Suppressor macrophage (primary cell): ENCODE measurements around the gene ETFBKMT.
"Not testable (repeated sequence)": the region's sequence is repeated elsewhere in the genome, so short reads cannot be mapped to it uniquely, and the experiment has no call there.

Experiments used
- DNase-seq, 4 experiments: peaks; one replicate each; pipeline ENCODE4 v3.0.0-alpha.2; 2020 to 2022

ETFBKMT gene

GRCh38 chr12:31658471-31659086 is 909 bp upstream of the ETFBKMT start:
- DNase-seq, result no peak

GRCh38 chr12:31662176-31662849 is 2.8 kb downstream of the ETFBKMT start:
- no peak for DNase-seq

GRCh38 chr12:31663576-31663975 is 4.1 kb downstream of the ETFBKMT start:
- DNase-seq, result no peak

- DNase-seq, result no peak
Observed at GRCh38 chr12:31664038-31664437, 4.5 kb downstream of the ETFBKMT start.

DNA sequence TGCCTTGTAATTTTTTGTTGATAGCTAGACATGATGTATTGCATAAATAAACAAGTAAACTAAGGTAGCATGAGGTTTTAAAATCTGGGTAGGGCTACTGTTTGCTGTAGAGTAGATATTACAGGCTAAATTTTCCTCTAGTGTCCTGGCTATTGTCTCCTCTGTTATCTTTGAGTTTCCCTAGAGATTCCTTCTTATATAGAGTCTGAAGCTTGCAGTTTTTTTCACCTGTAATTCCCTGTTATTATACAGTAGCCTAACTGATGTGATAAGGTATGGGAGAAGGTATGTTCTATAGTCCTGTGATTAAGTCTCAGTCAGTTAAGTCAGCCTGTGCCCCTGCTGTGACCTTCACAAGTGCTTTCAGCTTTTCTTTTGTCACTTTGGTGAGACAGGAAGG is 9.5 kb downstream of the ETFBKMT start:
- DNase-seq, result no peak

DNA sequence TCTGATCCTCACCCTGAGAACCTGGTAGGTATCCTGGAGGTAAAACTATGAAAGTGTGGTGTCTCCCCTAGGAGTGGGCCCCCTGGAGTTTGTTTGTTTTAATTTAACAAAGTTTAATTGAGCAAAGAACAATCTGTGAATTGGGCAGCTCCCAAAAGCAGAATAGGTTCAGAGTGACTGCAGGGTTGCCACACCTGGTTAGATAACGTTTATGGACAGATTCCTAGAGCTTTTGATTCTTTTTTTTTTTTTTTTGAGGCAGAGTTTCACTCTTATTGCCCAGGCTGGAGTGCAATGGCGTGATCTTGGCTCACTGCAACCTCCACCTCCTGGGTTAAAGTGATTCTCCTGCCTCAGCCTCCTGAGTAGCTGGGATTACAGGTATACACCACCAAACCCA is 10.1 kb downstream of the ETFBKMT start:
- DNase-seq, result not testable (repeated sequence)

DNA sequence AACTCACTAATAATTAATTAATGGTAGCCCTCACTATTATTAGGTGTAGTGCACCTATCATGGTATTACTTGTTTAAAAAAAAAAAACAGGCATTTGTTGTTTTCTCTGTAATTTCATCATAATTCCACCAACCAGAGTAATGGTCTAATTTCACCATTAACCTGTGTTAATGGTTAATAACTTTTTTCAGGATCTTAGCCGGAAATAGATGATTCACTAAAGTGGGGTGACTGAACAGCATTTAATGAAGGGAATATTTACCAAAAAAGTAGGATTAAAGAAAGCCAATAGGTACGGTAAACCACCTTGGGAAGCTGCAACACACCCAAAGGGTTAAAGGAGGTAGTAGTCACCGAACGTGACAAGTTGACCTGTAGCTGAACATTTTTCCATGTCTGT is 13.0 kb downstream of the ETFBKMT start:
- DNase-seq, result no peak

DNA sequence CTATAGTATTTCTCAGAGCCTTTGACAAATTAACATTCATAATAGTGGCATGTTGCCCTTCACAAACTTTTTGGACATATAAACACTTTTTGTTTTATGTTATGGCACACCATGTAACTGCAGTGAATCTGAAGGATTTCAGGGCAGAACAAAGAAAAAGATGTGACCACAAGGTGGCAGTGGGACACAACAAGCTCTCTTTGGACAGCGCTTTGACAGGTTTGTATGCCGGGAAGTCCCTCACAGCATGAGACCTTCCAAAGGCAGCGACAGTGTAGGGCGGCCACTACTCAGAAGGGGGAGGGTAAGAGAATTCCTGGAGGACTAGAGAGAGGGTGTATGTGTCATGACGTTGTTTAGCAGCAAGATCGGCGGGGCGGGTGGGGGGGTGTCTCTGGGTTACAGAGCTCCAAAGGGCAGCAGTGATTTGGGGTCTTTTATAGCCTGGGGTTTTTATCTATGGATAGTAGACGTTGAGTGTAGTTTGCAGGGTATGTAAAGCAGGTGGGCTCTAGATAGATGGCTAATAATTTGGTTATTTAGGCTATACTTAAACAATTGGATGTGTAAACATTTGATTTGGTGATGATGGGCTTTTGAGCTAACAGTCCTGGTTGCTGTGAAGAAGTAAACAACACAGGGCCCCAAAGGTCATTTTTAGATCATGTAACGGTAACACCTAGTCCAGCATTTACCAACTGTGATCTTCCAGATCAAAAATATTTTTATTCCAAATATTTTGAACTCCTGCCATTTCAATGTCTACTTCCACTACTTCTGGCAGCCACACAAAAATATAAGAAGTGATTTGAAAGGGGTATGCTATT is 22.9 kb downstream of the ETFBKMT start:
- peak; percentile 88 to 93 (median 88) for DNase-seq

DNA sequence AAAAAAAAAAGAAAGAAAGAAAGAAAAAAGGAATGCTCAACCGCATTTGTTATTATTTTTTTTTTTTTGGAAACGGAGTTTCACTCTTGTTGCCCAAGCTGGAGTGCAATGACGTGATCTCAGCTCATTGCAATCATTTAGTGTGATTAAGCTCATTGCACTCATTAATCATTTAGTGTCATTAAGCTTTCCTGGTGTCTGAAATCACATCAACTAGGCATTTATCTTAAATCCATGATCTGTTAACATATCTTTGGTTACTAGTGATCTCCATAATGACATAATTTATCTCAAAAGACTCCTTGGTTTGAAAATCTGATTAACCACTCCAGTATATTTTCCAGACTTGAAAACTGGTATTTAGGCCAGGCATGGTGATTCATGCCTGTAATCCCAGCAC is 26.3 kb downstream of the ETFBKMT start:
- DNase-seq, result no peak

DNA sequence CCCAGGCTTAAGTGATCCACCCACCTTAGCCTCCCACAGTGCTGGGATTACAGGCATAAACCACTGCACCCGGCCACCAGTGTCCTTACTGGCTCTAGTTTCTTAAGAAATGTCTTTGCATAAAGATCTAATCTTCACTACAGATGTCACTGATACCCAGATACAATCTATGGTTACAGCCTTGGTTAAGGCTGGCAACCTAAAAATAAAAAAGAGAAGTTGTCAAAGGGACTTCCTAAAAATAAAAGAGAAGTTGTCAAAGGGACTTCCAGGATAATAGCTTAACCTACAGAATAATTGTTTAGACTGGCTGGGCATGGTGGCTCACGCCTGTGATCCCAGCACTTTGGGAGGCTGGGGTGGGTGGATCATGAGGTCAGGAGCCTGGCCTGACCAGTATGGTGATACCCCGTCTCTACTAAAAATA is 27.6 kb downstream of the ETFBKMT start:
- DNase-seq, result peak; percentile 61 to 92 (median 86)

- not testable (repeated sequence) for DNase-seq
Observed at GRCh38 chr12:31689921-31690320, 30.4 kb downstream of the ETFBKMT start.

DNA sequence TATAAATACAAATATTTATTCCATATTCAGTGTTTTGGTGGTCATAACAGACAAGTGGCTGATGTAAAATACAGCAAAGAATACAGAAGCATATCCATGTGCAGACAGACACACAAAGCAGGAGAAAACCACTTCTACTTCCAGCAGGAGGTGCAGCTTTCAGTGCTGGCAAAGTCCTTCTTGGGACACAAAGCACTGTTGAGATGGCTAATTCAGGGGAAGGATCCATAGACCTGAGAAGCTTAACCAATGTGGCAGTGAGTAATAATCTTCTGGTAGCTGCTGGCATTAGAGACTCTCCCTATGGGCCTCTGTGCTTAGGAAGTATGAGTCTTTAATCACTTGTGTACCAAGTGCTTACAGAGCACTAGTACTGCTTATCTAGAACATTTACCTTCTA is 42.6 kb downstream of the ETFBKMT start:
- DNase-seq, result peak; percentile 11 to 40 (median 30)

GRCh38 chr12:31705621-31706020 is 46.1 kb downstream of the ETFBKMT start:
- DNase-seq, result no peak

DNA sequence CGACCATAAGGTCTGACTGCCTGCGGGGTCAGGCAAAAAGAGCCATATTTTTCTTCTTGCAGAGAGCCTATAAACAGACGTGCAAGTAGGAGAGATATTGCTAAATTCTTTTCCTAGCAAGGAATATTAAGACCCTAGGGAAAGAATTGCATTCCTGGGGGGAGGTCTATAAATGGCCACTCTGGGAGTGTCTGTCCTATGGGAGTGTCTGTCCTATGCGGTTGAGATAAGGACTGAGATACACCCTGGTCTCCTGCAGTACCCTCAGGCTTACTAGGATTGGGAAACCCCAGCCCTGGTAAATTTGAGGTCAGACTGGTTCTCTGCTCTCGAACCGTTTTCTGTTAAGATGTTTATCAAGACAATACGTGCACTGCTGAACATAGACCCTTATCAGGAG is 48.6 kb downstream of the ETFBKMT start:
- DNase-seq, result not testable (repeated sequence)

- DNase-seq, result no peak
Observed at GRCh38 chr12:31710021-31710818, 50.7 kb downstream of the ETFBKMT start.

DNA sequence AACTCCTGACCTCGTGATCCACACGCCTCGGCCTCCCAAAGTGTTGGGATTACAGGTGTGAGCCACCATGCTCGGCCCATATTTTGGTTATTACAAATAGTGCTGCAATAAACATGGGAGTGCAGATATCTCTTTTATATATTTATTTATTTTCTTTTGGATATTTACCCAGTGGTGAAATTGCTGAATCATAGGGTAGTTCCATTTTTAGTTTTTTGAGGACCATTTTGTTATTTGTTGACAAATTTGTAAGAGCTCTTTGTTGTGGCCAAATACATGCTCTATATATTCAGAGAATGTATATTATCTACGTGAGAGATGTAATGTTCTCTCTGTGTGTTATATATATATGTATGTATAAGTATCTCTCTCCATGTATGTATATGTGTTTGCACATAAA is 53.4 kb downstream of the ETFBKMT start:
- no peak for DNase-seq

- no peak for DNase-seq
Observed at GRCh38 chr12:31714406-31715271, 55.2 kb downstream of the ETFBKMT start.

DNA sequence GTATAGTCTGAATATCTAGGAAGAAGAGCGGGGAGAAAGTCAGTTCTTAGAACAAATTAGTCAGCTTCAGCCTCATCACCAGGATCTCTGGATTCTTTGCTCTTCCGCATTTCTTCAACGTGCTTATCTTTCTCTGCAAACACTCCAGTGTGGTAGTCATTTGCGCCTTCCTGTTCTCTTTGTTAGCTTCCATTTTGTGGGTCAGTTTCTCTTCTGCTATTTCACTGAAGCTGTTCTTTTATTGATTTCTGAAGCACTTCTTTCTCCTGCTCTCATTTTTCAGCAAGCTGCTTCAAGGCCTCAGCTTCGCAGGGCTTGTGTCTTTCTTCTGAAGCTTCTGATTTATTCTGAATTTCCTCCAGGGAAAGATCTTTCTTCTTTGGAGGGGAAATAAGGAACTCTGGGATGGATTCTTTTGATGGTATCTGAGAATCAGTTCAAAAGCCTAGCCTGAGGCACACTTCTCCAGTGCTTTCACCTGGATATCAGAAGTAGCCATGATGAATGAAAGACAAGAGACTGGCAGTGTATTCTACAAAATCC is 55.9 kb downstream of the ETFBKMT start:
- DNase-seq, result peak; percentile 74 to 90 (median 83)

- not testable (repeated sequence) for DNase-seq
Observed at GRCh38 chr12:31716998-31717397, 57.5 kb downstream of the ETFBKMT start.

- DNase-seq, result not testable (repeated sequence)
Observed at GRCh38 chr12:31718542-31719198, 59.2 kb downstream of the ETFBKMT start.

- DNase-seq, result no peak
Observed at GRCh38 chr12:31722580-31722979, 63.1 kb downstream of the ETFBKMT start.
